H1 (cell line): Measurements from ENCODE around the gene ATP13A2. TPM values are rescaled to one million over a fixed set of nuclear protein-coding genes. Genes with fewer than 3 reads are reported as not detected.

Source experiments
- CTCF ChIA-PET: fragments of 300-600 bp; sonication (Branson Sonifier 250); formaldehyde crosslinking; loops from one replicate; lab custom pipeline; 2021; ENCODE audit not compliant: partially characterized antibody; lab: Charles Lee
- POLR2A ChIA-PET: fragments of 300-600 bp; sonication (Branson Sonifier 250); formaldehyde crosslinking; loops from one replicate; lab custom pipeline; 2021; ENCODE audit warnings: inconsistent platforms; ENCODE audit not compliant: partially characterized antibody; lab: Charles Lee
- DNase-seq, 2 experiments: peaks; one replicate each; pipeline versions ENCODE4 v3.0.0 to v3.0.0-alpha.2; 2010 to 2022; ENCODE audit warnings: low spot score in 2 of 2, low read depth in 1 of 2, mixed read lengths in 1 of 2
- FAIRE-seq: peaks from 2 replicates; lab custom pipeline; 2011; peaks lifted over from hg19 to GRCh38; lab: Jason Lieb, UNC
- H2AFZ ChIP-seq: 2 replicates; pipeline ENCODE4 v1.8.1; 2012; ENCODE audit warnings: low read length, inconsistent platforms
- H2AK5ac ChIP-seq: 2 replicates; pipeline ENCODE4 v1.6.1; 2013; ENCODE audit warnings: low read depth, low read length
- H2BK120ac ChIP-seq: replicated peaks from 2 replicates; pipeline ENCODE3; 2013; ENCODE audit warnings: low read depth, low read length, inconsistent platforms
- H2BK12ac ChIP-seq: 2 replicates; pipeline ENCODE4 v1.6.1; 2013; ENCODE audit warnings: low read depth, low read length
- H2BK15ac ChIP-seq: 2 replicates; pipeline ENCODE4 v1.6.1; 2013; ENCODE audit warnings: low read length
- H2BK20ac ChIP-seq: 2 replicates; pipeline ENCODE4 v1.6.1; 2013; ENCODE audit warnings: low read length
- H2BK5ac ChIP-seq: 2 replicates; pipeline ENCODE4 v1.6.1; 2013; ENCODE audit warnings: low read depth, low read length
- H3K14ac ChIP-seq: 2 replicates; pipeline ENCODE4 v1.6.1; 2013; ENCODE audit warnings: inconsistent platforms; ENCODE audit not compliant: insufficient read length
- H3K18ac ChIP-seq: 2 replicates; pipeline ENCODE4 v1.6.1; 2013; ENCODE audit warnings: low read length; ENCODE audit errors: extremely low read depth
- H3K23ac ChIP-seq: 2 replicates; pipeline ENCODE4 v1.6.1; 2013; ENCODE audit warnings: inconsistent platforms; ENCODE audit not compliant: insufficient read length
- H3K23me2 ChIP-seq: 2 replicates; pipeline ENCODE4 v1.6.1; 2013; ENCODE audit warnings: low read depth, low read length
- H3K27ac ChIP-seq: 2 replicates; pipeline ENCODE4 v1.6.1; 2011; ENCODE audit warnings: low read depth, low read length, inconsistent platforms
- H3K27me3 ChIP-seq, 4 experiments: replicated peaks in 1 of 4; 1 replicate in 1 of 4; 2 replicates in 3 of 4; pipeline versions ENCODE4 v1.6.1 to v1.8.1; 2011 to 2013; ENCODE audit warnings: low read length in 3 of 4, mild to moderate bottlenecking in 3 of 4, inconsistent platforms in 2 of 4, mixed read lengths in 2 of 4, moderate library complexity in 1 of 4; ENCODE audit not compliant: control insufficient read depth in 3 of 4, insufficient read depth in 3 of 4; ENCODE audit errors: extremely low read depth in 1 of 4
- H3K36me3 ChIP-seq, 4 experiments: 2 replicates each; pipeline versions ENCODE4 v1.6.1 to v1.8.1; 2011 to 2013; ENCODE audit warnings: mild to moderate bottlenecking in 4 of 4, low read length in 3 of 4, moderate library complexity in 2 of 4, control low read depth in 1 of 4, inconsistent platforms in 1 of 4; ENCODE audit not compliant: insufficient read depth in 4 of 4, control insufficient read depth in 2 of 4
- H3K4ac ChIP-seq: replicated peaks from 2 replicates; pipeline ENCODE3; 2013; ENCODE audit warnings: low read length, low read depth, mixed read lengths, inconsistent platforms; ENCODE audit not compliant: insufficient read length
- H3K4me1 ChIP-seq, 4 experiments: replicated peaks in 1 of 4; 1 replicate in 1 of 4; 2 replicates in 3 of 4; pipeline versions ENCODE4 v1.6.1 to v1.8.1; 2011 to 2013; ENCODE audit warnings: low read length in 3 of 4, inconsistent platforms in 2 of 4, mixed read lengths in 1 of 4; ENCODE audit not compliant: insufficient read depth in 4 of 4, control insufficient read depth in 3 of 4
- H3K4me2 ChIP-seq, 2 experiments: 2 replicates each; pipeline versions ENCODE4 v1.6.1 to v1.8.1; 2011 to 2013; ENCODE audit warnings: low read depth in 2 of 2, low read length in 2 of 2, control low read depth in 1 of 2, inconsistent platforms in 1 of 2, mild to moderate bottlenecking in 1 of 2; ENCODE audit not compliant: insufficient read depth in 1 of 2
- H3K4me3 ChIP-seq, 4 experiments: fragments of 200-600, 300-600 bp in 1 of 4; sonication (generic), shearing (Covaris generic), sonication (Bioruptor Twin) in 1 of 4; 2 replicates each; pipeline versions ENCODE4 v1.5.1 to v1.8.1; 2011 to 2016; ENCODE audit warnings: low read length in 4 of 4, low read depth in 3 of 4, control low read depth in 2 of 4, inconsistent platforms in 2 of 4, mild to moderate bottlenecking in 2 of 4, mixed read lengths in 1 of 4, moderate library complexity in 1 of 4; ENCODE audit not compliant: insufficient read depth in 2 of 4; ENCODE audit errors: extremely low read depth in 1 of 4
- H3K56ac ChIP-seq: replicated peaks from 2 replicates; pipeline ENCODE3; 2013; ENCODE audit warnings: low read depth, mild to moderate bottlenecking, mixed read lengths, low read length, inconsistent platforms; ENCODE audit not compliant: insufficient read length
- H3K79me1 ChIP-seq: 2 replicates; pipeline ENCODE4 v1.6.1; 2013; ENCODE audit warnings: low read depth, low read length, control low read depth
- H3K79me2 ChIP-seq, 2 experiments: 2 replicates each; pipeline versions ENCODE4 v1.6.1 to v1.8.1; 2012 to 2013; ENCODE audit warnings: low read length in 2 of 2, mild to moderate bottlenecking in 2 of 2, inconsistent platforms in 1 of 2; ENCODE audit not compliant: insufficient read depth in 2 of 2, control insufficient read depth in 1 of 2
- H3K9ac ChIP-seq, 4 experiments: replicated peaks in 1 of 4; 1 replicate in 1 of 4; 2 replicates in 3 of 4; pipeline versions ENCODE4 v1.6.1 to v1.8.1; 2011 to 2013; ENCODE audit warnings: low read depth in 3 of 4, low read length in 3 of 4, control low read depth in 2 of 4, mild to moderate bottlenecking in 2 of 4, moderate library complexity in 2 of 4, inconsistent platforms in 1 of 4; ENCODE audit errors: extremely low read depth in 1 of 4
- H3K9me3 ChIP-seq, 2 experiments: 2 replicates each; pipeline versions ENCODE4 v1.6.1 to v1.8.1; 2012 to 2013; ENCODE audit warnings: mild to moderate bottlenecking in 2 of 2, moderate library complexity in 2 of 2, control low read depth in 1 of 2, inconsistent platforms in 1 of 2, low read depth in 1 of 2, low read length in 1 of 2, mixed read lengths in 1 of 2; ENCODE audit not compliant: insufficient read depth in 2 of 2
- H4K20me1 ChIP-seq, 2 experiments: replicated peaks in 1 of 2; 2 replicates each; pipeline versions ENCODE3 to v1.8.1; 2011 to 2013; ENCODE audit warnings: inconsistent platforms in 2 of 2, low read length in 2 of 2, mild to moderate bottlenecking in 1 of 2; ENCODE audit not compliant: insufficient read depth in 2 of 2, control insufficient read depth in 1 of 2
- H4K5ac ChIP-seq: 2 replicates; pipeline ENCODE4 v1.6.1; 2013; ENCODE audit warnings: low read length, low read depth, mixed read lengths, inconsistent platforms; ENCODE audit not compliant: insufficient read length
- H4K8ac ChIP-seq: 2 replicates; pipeline ENCODE4 v1.8.0; 2013; ENCODE audit warnings: mild to moderate bottlenecking, moderate library complexity, low read length, inconsistent platforms; ENCODE audit not compliant: insufficient read depth; ENCODE audit errors: extremely low read depth
- H4K91ac ChIP-seq: replicated peaks from 2 replicates; pipeline ENCODE3; 2013; ENCODE audit warnings: low read length, mixed read lengths, inconsistent platforms; ENCODE audit not compliant: insufficient read length
- SIRT6 ChIP-seq: IDR thresholded peaks from one replicate; pipeline ENCODE4 v1.7.1; 2012; ENCODE audit warnings: low read length, inconsistent platforms
- WGBS, 2 experiments: shearing (Covaris generic) in 1 of 2; methylation state at CpG; one replicate each; pipeline versions ENCODE4 v1.1.6 to v1.1.7; 2013 to 2015; ENCODE audit warnings: low lambda C conversion rate in 2 of 2, mixed read lengths in 2 of 2, inconsistent platforms in 1 of 2, low coverage in 1 of 2, missing lambda C conversion rate in 1 of 2; ENCODE audit not compliant: insufficient replicate concordance in 2 of 2, insufficient coverage in 1 of 2, insufficient read length in 1 of 2; ENCODE audit errors: extremely low coverage in 1 of 2, missing lambda C conversion rate in 1 of 2; 5-methylcytosine and 5-hydroxymethylcytosine counted together
- polyA plus RNA-seq, 7 experiments: library from polyadenylated mRNA; depleted of rRNA in 3 of 7; stranded (reverse) in 5 of 7; unstranded in 2 of 7; fragments of >200 nt in 5 of 7; fragments of 200-250 nt in 2 of 7; gene quantifications; 1 replicate in 5 of 7; 2 replicates in 1 of 7; 4 replicates in 1 of 7; pipeline versions ENCODE4 v1.2.1 to v1.2.3, GENCODE V29; 2011 to 2013; ENCODE audit warnings: missing spikeins in 2 of 7, mixed read lengths in 2 of 7
- total RNA-seq: library from RNA; stranded (reverse); fragmentation: NEBNext Ultra II Directional; extraction: Animal tissue kit (Norgen Biotek cat#: 25700); gene quantifications from 2 replicates; pipeline ENCODE4 v1.2.1, GENCODE V29; 2021

ATP13A2 gene
- total and polyA plus RNA-seq, 2 of the 8 experiments (the other 6 are each of a cell fraction or from before 2014, with no cell fraction given): 82.1 to 83.6 TPM

DNA sequence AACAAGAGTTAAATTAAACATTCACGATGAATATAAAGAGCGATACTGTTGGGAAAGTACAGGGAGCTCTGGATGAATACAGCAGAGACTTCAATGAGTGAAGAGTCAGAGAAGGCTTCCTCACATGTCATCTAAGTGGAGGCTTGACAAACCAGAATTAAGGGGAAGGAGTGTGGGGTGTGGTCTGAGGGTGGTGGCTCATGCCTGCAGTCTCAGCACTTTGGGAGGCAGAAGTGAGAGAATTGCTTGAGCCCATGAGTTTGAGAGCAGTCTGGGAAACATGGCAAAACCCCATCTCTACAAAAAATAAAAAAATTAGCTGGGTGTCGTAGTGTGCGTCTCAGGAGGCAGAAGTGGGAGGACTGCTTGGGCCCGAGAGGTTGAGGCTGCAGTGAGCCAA is 33.4 kb upstream of the ATP13A2 start:
- Histone ChIP-seq H3K79me2 (peaks cover 0 to 19% of the 10 kb centered on the region in 2 experiments; a peak in 1 of 4 replicates), H2BK20ac (no peak overlapping the region), H3K56ac (no peak overlapping the region), H3K18ac (no peak overlapping the region), H3K4me3 (no peak overlapping the region), H3K79me1 (peaks cover 2% of the 10 kb centered on the region; the same call in 1 of the 2 replicates), H3K4me1 (no peaks in the 10 kb centered on the region), H2BK15ac (no peak overlapping the region), H4K5ac (no peak overlapping the region), H3K4me2 (no peak overlapping the region), H3K4ac (no peak overlapping the region), H2BK5ac (no peak overlapping the region), H4K20me1 (peaks cover 0 to 1% of the 10 kb centered on the region in 2 experiments), H3K9ac (no peak overlapping the region), H2BK12ac (no peak overlapping the region), H4K8ac (no peak overlapping the region), H4K91ac (no peak overlapping the region), H3K23ac (no peak overlapping the region), H3K14ac (no peak overlapping the region), H3K9me3 (no peaks in the 10 kb centered on the region), H3K23me2 (no peaks in the 10 kb centered on the region), H3K27ac (no peak overlapping the region), H3K36me3 (peaks cover 8 to 41% (median 19%) of the 10 kb centered on the region in 4 experiments), H2AK5ac (no peak overlapping the region), H2AFZ (no peak overlapping the region), H2BK120ac (no peak overlapping the region), H3K27me3 (no peaks in the 10 kb centered on the region)
- no peak for DNase-seq
- POLR2A ChIA-PET: no interaction called here
- CTCF ChIA-PET: interaction anchor here (0.5 to 7.0 kb wide), 15 partner anchors 8 to 305 kb away, joined by 3 to 95 read pairs (median 11); no protein-coding TSS in a partner anchor
- no peak for FAIRE-seq
- 71% methylated on average over 5 of the region's 5 CpGs; no CpG with 5 or more reads in 1 of the 2 experiments for WGBS, 2 experiments
- no peak for TF ChIP-seq SIRT6
